ENCODE measurements around the gene B3GALNT2. TPM values are rescaled to one million over a fixed set of nuclear protein-coding genes. Genes with fewer than 3 reads are reported as not detected.

The B3GALNT2 gene
- total and polyA plus RNA-seq, 2 of the 4 experiments (the other 2 are of a cell fraction) = 11.0 to 32.8 TPM

GRCh38 chr1:235425357-235425756 is 78.9 kb downstream of the B3GALNT2 start:
- intact Hi-C loops (cut with micrococcal nuclease) = no loop called here
- Histone ChIP-seq H3K4me2 (ENCODE audit: low read depth, low read length) (no peak overlapping the region), H2BK120ac (ENCODE audit: low read depth, low read length) (no peak overlapping the region), H2BK15ac (ENCODE audit: low read depth, low read length) (no peak overlapping the region), H2AK9ac (replicated peaks; ENCODE audit: low read depth, low read length, poor library complexity) (no peak overlapping the region), H4K91ac (ENCODE audit: insufficient read depth, low read depth, low read length) (no peak overlapping the region), H3K9me1 (ENCODE audit: insufficient read depth, low read length) (peaks cover 10% of the 10 kb centered on the region; the same call in 1 of the 2 replicates), H3K14ac (replicated peaks; ENCODE audit: low read depth, low read length) (no peak overlapping the region), H4K5ac (ENCODE audit: low read depth, low read length) (no peak overlapping the region), H2BK5ac (ENCODE audit: low read depth, low read length, poor library complexity, severe bottlenecking) (no peak overlapping the region), H3K36me3 (ENCODE audit: control insufficient read depth, insufficient read depth, low read length) (no peaks in the 10 kb centered on the region; the same call in 1 of the 2 replicates), H2BK20ac (ENCODE audit: low read depth, low read length) (no peak overlapping the region), H3K4me3 (ENCODE audit: insufficient read depth, low read depth, low read length) (no peak overlapping the region), H3K23ac (ENCODE audit: low read depth, low read length) (no peak overlapping the region), H3K9ac (ENCODE audit: low read depth, low read length) (no peak overlapping the region), H4K8ac (ENCODE audit: low read depth in 2 of 2, low read length in 2 of 2) (no peak overlapping the region), H3K4me1 (ENCODE audit: control insufficient read depth, insufficient read depth, low read length) (no peaks in the 10 kb centered on the region), H3K27ac (ENCODE audit: insufficient read depth, low read length) (no peak overlapping the region), H3K18ac (ENCODE audit: low read depth, low read length) (no peak overlapping the region), H4K20me1 (ENCODE audit: insufficient read depth, low read length) (peaks cover 8% of the 10 kb centered on the region; the same call in 1 of the 2 replicates), H3K4ac (ENCODE audit: low read depth, low read length) (no peak overlapping the region), H2AK5ac (ENCODE audit: low read depth, low read length) (no peak overlapping the region), H3K9me3 (ENCODE audit: control insufficient read depth, insufficient read depth, low read length) (no peaks in the 10 kb centered on the region), H3K56ac (ENCODE audit: extremely low read depth, insufficient read depth, low read length) (no peak overlapping the region), H3K27me3 (ENCODE audit: control insufficient read depth, insufficient read depth, low read length) (no peaks in the 10 kb centered on the region), H3K79me1 (ENCODE audit: low read depth in 1 of 2, low read length in 2 of 2) (peaks cover 0 to 53% of the 10 kb centered on the region in 2 experiments; a peak in 3 of 4 replicates), H2AFZ (replicated peaks; ENCODE audit: low read length, poor library complexity) (no peak overlapping the region)
- BruUV-seq (replicated peaks) = no TSS peak
- ATAC-seq (ENCODE audit: low read depth) (no peak), DNase-seq (no peak)
- TF ChIP-seq ELK1 (IDR thresholded peaks at IDR 0.05; ENCODE audit: borderline replicate concordance, low read depth, low read length) = no peak
- no peak for TF ChIP-seq RFX5 (IDR thresholded peaks at IDR 0.05; ENCODE audit: low read depth, low read length)
- TF ChIP-seq NFE2L2 (IDR thresholded peaks at IDR 0.05; ENCODE audit: low read depth, low read length) = no peak
- TF ChIP-seq BHLHE40 (IDR thresholded peaks at IDR 0.05; ENCODE audit: low read depth, low read length) = no peak
- TF ChIP-seq CEBPB (IDR thresholded peaks at IDR 0.05; ENCODE audit: low read depth, low read length) = no peak
- TF ChIP-seq POLR2A (IDR thresholded peaks at IDR 0.05; ENCODE audit: low read depth, low read length) = no peak
- TF ChIP-seq MXI1 (IDR thresholded peaks at IDR 0.05; ENCODE audit: borderline replicate concordance, low read depth, low read length) = no peak
- no peak for TF ChIP-seq CHD1 (IDR thresholded peaks at IDR 0.05; ENCODE audit: low read depth, low read length)
- TF ChIP-seq SMC3 (IDR thresholded peaks at IDR 0.05; ENCODE audit: low read depth, low read length) = no peak
- TF ChIP-seq CTCF (conservative IDR thresholded peaks at IDR 0.05; ENCODE audit: low read depth, low read length) = no peak
- no peak for TF ChIP-seq FOS (IDR thresholded peaks at IDR 0.05; ENCODE audit: low read depth, low read length)
- TF ChIP-seq USF2 (IDR thresholded peaks at IDR 0.05; ENCODE audit: low read depth, low read length) = no peak
- no peak for TF ChIP-seq RAD21 (IDR thresholded peaks at IDR 0.05; ENCODE audit: low read length)
- no peak for TF ChIP-seq RCOR1 (IDR thresholded peaks at IDR 0.05; ENCODE audit: insufficient replicate concordance, low read length)
- TF ChIP-seq MAZ (IDR thresholded peaks at IDR 0.05; ENCODE audit: borderline replicate concordance, low read depth, low read length) = no peak
- TF ChIP-seq MAFK (IDR thresholded peaks at IDR 0.05; ENCODE audit: low read depth, low read length) = no peak
- 86% methylated on average over 6 of the region's 9 CpGs; no CpG with 5 or more reads in 1 of the 2 experiments for WGBS, 2 experiments (ENCODE audit: extremely low coverage in 2 of 2, insufficient read length in 1 of 2)
- CTCF ChIA-PET = interaction anchor here (0.6 kb wide), 1 partner anchor 44 kb away, joined by 3 read pairs; no protein-coding TSS in a partner anchor
- POLR2A ChIA-PET (ENCODE audit: unreplicated experiment) = no interaction called here
- in situ Hi-C loops (cut with MboI; ENCODE audit: low sequenced_read_pairs) = no loop called here
- dilution Hi-C loops (cut with HindIII; ENCODE audit: low sequenced_read_pairs, unreplicated experiment) = no loop called here

Measured in IMR-90 (cell line).